OCI-LY1 (cell line): ENCODE results near the gene SPRY4.

ENCODE experiments used
- H2AFZ ChIP-seq: fragments of 200-600 bp; sonication (generic), shearing (Covaris generic); 2 replicates; pipeline ENCODE4 v1.6.0; 2014; ENCODE audit warnings: antibody characterized with exemption, mild to moderate bottlenecking, low read length
- H3F3A ChIP-seq: fragments of 200-600 bp; sonication (generic), shearing (Covaris generic); 2 replicates; pipeline ENCODE4 v1.6.0; 2014; ENCODE audit warnings: mild to moderate bottlenecking, antibody characterized with exemption, low read length, moderate library complexity; ENCODE audit not compliant: insufficient read depth
- H3K27ac ChIP-seq: fragments of 200-600 bp; sonication (generic); 2 replicates; pipeline ENCODE4 v1.5.1; 2014; ENCODE audit warnings: low read length, mixed run types, mild to moderate bottlenecking, low read depth; ENCODE audit not compliant: poor library complexity, severe bottlenecking
- H3K27me3 ChIP-seq: fragments of 200-600 bp; sonication (generic); 2 replicates; pipeline ENCODE4 v1.6.0; 2014; ENCODE audit warnings: antibody characterized with exemption, mild to moderate bottlenecking, low read length, moderate library complexity; ENCODE audit not compliant: insufficient read depth
- H3K36me3 ChIP-seq: fragments of 200-600 bp; sonication (generic); 2 replicates; pipeline ENCODE4 v1.6.1; 2014; ENCODE audit warnings: mild to moderate bottlenecking, antibody characterized with exemption, low read length, moderate library complexity, mixed read lengths; ENCODE audit not compliant: insufficient read depth
- H3K4me1 ChIP-seq: fragments of 200-600 bp; sonication (generic); 2 replicates; pipeline ENCODE4 v1.5.1; 2014; ENCODE audit warnings: mild to moderate bottlenecking, low read length, moderate library complexity; ENCODE audit not compliant: insufficient read depth, severe bottlenecking
- H3K4me2 ChIP-seq: fragments of 200-600 bp; sonication (generic), shearing (Covaris generic); 2 replicates; pipeline ENCODE4 v1.6.1; 2014; ENCODE audit warnings: low read length
- H3K4me3 ChIP-seq: fragments of 200-600 bp; sonication (generic); 2 replicates; pipeline ENCODE4 v1.5.1; 2014; ENCODE audit warnings: low read length, low read depth, mild to moderate bottlenecking, mixed read lengths; ENCODE audit not compliant: poor library complexity, severe bottlenecking
- H3K79me2 ChIP-seq: fragments of 200-600 bp; shearing (Covaris generic); 2 replicates; pipeline ENCODE4 v1.6.1; 2016; ENCODE audit warnings: mixed run types, low read length, mixed read lengths; ENCODE audit not compliant: insufficient read depth
- H3K9ac ChIP-seq: fragments of 200-600 bp; sonication (generic), shearing (Covaris generic); 2 replicates; pipeline ENCODE4 v1.6.1; 2014; ENCODE audit warnings: mild to moderate bottlenecking, low read length, mixed read lengths
- H3K9me2 ChIP-seq: fragments of 200-600 bp; sonication (generic), shearing (Covaris generic); 2 replicates; pipeline ENCODE4 v1.6.1; 2014; ENCODE audit warnings: low read depth, mild to moderate bottlenecking, low read length, mixed read lengths
- H3K9me3 ChIP-seq: fragments of 200-600 bp; shearing (Covaris generic); 2 replicates; pipeline ENCODE4 v1.6.1; 2014; ENCODE audit warnings: low read length, mixed read lengths
- H4K20me1 ChIP-seq: fragments of 200-600 bp; sonication (generic), shearing (Covaris generic); 2 replicates; pipeline ENCODE4 v1.6.0; 2016; ENCODE audit warnings: mild to moderate bottlenecking, low read length; ENCODE audit not compliant: insufficient read depth
- CTCF ChIP-seq: fragments of 200-600 bp; sonication (generic), shearing (Covaris generic); IDR thresholded peaks from 2 replicates; pipeline ENCODE4 v1.5.1; 2017; ENCODE audit warnings: mild to moderate bottlenecking, antibody characterized with exemption, low read length, moderate library complexity, mixed read lengths
- EZH2 ChIP-seq: fragments of 200-600 bp; sonication (generic), shearing (Covaris generic); IDR thresholded peaks from 2 replicates; pipeline ENCODE4 v1.8.0; 2017; ENCODE audit warnings: borderline replicate concordance, mixed run types, mild to moderate bottlenecking, antibody characterized with exemption, low read length, moderate library complexity, mixed read lengths

SPRY4 gene

GRCh38 chr5:142322403-142322746, 2.4 kb downstream of the SPRY4 start:
- H3K79me2 ChIP-seq = no peaks in the 10 kb centered on the region
- no peaks in the 10 kb centered on the region for H3F3A ChIP-seq
- H3K9me3 ChIP-seq = no peaks in the 10 kb centered on the region
- no peaks in the 10 kb centered on the region for H3K9me2 ChIP-seq
- H3K9ac ChIP-seq = no peak overlapping the region
- H3K4me1 ChIP-seq = peaks cover 8% of the 10 kb centered on the region
- no peak for TF ChIP-seq EZH2
- TF ChIP-seq CTCF = no peak
- H3K27ac ChIP-seq = no peak overlapping the region
- H3K27me3 ChIP-seq = peaks cover 7% of the 10 kb centered on the region; the same call in 1 of the 2 replicates
- H3K4me2 ChIP-seq = no peak overlapping the region
- H2AFZ ChIP-seq = no peak overlapping the region
- no peaks in the 10 kb centered on the region for H4K20me1 ChIP-seq
- H3K36me3 ChIP-seq = no peaks in the 10 kb centered on the region
- H3K4me3 ChIP-seq = no peak overlapping the region

GRCh38 chr5:142320851-142321560, 3.8 kb downstream of the SPRY4 start:
- H3K9me2 ChIP-seq = no peaks in the 10 kb centered on the region
- no peaks in the 10 kb centered on the region for H3K79me2 ChIP-seq
- TF ChIP-seq EZH2 (no peak), CTCF (no peak)
- no peaks in the 10 kb centered on the region for H3K9me3 ChIP-seq
- H3K27ac ChIP-seq = no peak overlapping the region
- H3K9ac ChIP-seq = no peak overlapping the region
- H3K4me1 ChIP-seq = peaks cover 8% of the 10 kb centered on the region
- H3K4me3 ChIP-seq = no peak overlapping the region
- H3K36me3 ChIP-seq = no peaks in the 10 kb centered on the region
- 0 out of 2 replicates have a peak, but pooled peaks cover 4% of the 10 kb centered on the region for H3K27me3 ChIP-seq
- H3K4me2 ChIP-seq = no peak overlapping the region
- no peak overlapping the region for H2AFZ ChIP-seq
- H3F3A ChIP-seq = no peaks in the 10 kb centered on the region
- no peaks in the 10 kb centered on the region for H4K20me1 ChIP-seq

- Histone ChIP-seq H3K27me3 (0 out of 2 replicates have a peak, but pooled peaks cover 6% of the 10 kb centered on the region), H3K27ac (no peak overlapping the region), H3K4me2 (no peak overlapping the region), H3F3A (no peaks in the 10 kb centered on the region), H3K79me2 (no peaks in the 10 kb centered on the region), H3K9ac (no peak overlapping the region), H3K9me3 (no peaks in the 10 kb centered on the region), H4K20me1 (no peaks in the 10 kb centered on the region), H3K4me1 (peaks cover 8% of the 10 kb centered on the region), H2AFZ (no peak overlapping the region), H3K4me3 (no peak overlapping the region), H3K9me2 (no peaks in the 10 kb centered on the region), H3K36me3 (no peaks in the 10 kb centered on the region)
- TF ChIP-seq EZH2 (no peak), CTCF (no peak)
Measured at GRCh38 chr5:142320430-142320738, 4.4 kb downstream of the SPRY4 start.
